HG03378 (cell line): ENCODE measurements around the gene GRAP2.
"Not testable (repeated sequence)": the region's sequence is repeated elsewhere in the genome, so short reads cannot be mapped to it uniquely, and the experiment has no call there.

Experiments
- ATAC-seq: cut with Tn5 transposase; IDR thresholded peaks from one replicate; pipeline ENCODE4 v1.9.1; 2021; ENCODE audit warnings: mild to moderate bottlenecking, moderate library complexity; ENCODE audit not compliant: unreplicated experiment

Gene GRAP2

DNA sequence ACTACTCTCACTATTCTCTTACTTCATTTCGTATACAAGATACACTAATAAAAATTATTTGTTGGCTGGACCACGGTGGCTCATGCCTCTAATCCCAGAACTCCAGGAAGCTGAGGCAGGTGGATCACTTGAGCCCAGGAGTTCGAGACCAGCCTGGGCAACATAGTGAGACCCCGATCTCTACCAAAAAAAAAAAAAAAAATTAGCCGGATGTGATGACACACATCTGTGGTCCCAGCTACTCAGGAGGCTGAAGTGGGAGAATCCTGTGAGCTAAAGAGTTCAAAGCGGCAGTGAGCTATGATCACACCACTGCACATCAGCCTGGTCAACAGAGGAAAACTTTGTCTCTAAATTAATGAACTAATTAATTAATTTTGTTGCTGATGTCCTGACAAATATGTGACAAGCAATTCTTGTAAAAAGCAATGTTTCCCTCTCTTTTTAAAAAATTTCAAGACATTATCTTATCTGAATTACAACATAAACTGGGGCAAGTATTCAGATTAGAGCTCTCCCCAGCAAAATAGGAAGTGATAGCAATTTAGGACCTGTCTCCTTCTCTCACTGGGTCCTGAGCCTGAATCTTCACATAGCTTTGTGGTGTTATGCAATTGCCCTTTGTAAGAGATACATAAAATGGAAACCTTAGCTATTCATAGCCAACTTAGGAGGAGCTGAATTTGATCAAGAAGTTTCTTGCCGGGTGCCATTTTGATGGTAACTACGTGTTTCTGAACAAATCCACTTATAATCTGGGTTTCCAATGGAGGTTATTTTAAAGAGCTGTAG, 41.8 kb downstream of the GRAP2 start:
- ATAC-seq, result no peak

DNA sequence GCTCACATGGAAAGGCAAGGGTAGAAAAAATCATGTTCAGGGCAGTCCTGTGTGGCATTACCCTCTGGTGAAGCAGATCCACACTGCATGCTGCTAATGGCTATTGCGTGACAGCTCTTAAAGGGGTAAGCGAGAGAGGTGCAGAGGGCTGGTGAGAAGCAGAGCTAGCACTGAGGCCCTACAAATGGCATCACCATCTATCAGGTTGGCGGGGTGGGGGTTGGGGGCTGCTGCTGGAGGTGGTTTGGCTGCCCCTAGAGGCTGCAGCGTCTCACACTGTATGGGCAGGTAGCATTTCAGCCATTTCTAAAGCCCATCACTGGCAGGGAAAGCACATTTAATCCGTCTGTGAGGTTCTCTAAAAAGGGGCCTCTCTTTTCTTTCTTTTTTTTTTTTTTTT, 42.5 kb downstream of the GRAP2 start:
- no peak for ATAC-seq

DNA sequence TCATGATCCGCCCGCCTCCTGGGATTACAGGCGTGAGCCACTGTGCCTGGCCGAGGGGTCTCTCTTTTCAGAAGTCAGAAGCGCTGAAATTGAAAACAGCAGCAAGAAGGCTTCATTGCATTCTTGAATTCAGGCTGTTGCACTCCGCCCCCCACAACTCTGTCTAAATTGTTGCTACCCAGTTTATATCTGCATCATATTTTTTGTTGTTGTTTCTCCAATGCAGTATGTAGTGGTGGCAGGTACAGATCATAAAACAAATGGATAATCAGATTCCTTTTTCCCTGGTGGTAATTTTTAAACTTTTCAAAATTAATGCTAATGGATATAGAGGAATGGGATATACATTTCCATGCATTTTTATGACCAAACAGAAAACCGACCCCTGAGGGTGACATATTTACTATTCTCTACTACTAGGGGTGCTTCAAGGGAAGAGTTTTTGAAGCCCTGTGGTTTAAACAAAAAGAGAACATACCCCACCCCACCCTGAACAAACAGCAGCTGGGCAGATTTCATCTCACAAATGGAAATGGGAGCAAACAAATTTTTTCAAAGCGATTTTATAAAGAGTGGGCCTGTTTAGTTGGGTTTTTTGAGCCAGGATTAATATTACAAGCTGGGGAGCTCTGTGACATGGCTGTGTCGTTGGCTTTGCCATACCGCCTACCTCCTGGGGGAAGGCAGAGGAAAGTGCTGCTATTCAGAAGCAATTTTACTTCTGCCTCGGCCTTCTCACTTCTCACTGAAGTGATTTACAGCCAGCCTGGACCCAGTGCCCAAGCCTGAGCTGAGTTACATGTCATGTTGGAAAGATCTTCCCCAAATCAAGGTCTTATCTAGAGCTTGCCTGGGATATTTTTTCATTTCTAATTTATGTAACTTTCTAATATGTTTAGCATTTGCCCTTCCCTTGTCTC, 43.3 kb downstream of the GRAP2 start:
- no peak for ATAC-seq

DNA sequence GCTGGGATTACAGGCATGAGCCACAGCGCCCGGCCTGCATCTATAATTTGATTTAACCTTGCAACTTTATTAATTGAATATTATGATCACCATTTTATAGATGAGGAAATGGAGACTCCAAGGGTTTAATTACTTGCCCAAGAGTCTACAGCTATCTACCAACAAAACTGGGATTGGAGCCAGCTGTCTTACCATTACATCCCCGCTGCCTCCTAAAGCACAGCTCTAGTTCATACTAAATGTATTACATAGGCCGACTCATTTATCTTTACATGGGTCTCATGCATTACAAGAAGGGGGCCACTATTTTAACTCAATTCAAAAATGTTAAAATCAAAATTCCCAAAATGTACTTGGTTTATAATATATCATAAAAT, 45.2 kb downstream of the GRAP2 start:
- ATAC-seq, result no peak

DNA sequence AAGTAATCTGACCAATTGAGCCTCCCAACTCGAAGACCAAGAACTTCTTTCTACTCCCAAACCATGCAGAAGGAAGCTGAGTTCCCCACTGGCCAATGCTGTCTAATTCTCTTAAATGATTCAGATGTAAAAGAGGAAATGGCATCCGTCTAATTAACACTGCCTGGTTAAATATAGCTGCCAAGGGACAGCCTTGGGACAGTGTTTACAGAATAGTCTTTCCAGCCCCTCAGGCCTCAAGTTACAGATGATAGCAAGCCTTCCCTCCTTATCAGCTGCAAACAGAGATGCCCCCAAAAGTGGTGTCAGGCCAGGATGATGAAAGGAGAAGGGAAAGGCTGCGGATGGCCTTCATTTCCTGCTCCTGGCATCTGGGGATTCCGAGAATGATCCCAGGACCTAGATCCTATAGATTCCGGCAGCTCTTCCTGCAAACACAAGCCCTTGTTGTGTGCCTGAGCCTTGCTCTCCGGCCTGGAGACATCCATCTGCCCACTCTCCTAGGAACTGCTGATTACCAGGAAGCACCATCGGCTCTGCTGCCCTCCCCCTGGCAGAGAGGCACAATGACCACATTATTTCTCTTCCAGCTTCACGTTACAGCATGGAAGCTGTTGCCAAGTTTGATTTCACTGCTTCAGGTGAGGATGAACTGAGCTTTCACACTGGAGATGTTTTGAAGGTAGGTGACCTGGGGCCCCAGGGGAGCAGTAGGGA, 45.8 kb downstream of the GRAP2 start:
- no peak for ATAC-seq

DNA sequence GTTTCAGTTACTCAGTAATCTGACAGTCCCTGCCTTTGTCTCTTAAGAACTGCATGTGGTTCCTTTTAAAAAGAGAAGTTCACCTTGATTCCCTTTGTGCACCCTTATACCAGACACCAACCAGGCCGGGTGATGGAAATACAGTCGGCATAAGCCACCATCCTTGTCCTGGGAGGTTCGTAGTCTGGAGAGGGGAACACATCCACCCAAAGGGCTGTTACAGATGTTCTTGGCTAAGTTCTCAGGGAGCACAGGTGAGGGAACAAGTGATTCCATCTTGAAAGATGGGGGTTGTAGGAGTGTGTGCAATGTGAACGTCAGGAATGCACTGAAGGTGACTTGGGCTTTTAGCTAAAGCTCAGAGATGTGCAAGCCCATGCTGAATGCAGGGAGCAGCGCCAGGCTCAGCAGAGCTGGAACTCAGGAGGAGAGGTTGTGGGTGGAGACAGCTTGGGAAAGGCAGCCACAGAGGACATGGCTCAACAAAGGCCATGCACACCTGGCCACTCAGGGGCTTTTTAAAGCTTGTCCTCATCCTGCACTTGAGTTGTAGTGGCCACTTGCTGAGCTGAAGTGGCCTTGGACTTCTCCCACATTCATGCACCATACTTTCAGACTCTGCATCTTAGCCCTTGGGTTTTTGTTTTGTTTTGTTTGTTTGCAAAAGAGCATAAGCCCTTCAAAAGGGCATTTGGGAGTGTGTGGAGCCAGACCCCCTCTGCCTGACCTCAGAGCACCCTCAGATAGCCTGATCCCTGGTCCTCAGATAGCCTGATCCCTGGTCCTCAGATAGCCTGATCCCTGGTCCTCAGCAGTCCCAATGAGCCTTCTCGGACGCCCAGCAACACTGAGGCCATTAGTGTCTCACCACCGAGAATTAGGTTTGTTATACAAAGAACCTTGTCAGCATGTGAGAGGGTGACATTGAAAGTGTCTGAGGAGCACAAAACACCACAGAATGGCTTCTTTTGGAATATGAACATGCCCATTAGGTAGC, 46.6 kb downstream of the GRAP2 start:
- ATAC-seq, result no peak

DNA sequence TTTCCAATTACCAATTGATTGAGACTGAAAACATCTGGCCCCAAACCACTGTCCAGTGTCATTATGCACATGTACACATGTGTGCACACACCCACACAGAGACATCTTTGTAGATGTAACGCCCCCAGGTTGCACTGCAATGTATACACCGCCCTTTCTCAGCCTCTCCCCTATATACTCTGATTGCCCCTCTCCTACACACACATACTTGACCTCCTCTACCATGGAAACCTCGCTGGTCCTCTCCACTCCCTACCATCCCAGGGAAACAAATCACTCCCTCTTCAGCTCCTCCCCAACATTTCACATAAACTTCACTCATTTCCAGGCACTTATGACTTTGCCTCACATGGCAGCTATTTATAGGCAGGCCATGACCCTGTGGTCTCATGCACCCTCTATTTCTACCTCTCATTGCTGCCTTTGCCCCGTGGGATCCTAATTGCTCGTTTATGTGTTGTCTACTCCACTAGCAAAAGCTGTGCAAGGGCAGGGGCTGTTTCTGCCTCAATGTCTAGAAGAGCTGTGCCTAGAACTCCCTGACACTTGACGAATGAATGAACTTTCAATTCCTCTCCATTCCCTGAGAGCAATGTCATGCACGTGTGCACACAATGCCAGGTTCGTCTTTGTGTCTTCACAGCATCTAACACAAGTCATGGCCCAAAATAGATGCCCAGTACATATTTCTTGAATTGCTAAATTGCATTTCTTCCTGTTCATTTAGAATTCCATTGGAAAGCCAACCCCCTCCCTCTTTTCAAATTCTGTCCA, 49.3 kb downstream of the GRAP2 start:
- no peak for ATAC-seq

DNA sequence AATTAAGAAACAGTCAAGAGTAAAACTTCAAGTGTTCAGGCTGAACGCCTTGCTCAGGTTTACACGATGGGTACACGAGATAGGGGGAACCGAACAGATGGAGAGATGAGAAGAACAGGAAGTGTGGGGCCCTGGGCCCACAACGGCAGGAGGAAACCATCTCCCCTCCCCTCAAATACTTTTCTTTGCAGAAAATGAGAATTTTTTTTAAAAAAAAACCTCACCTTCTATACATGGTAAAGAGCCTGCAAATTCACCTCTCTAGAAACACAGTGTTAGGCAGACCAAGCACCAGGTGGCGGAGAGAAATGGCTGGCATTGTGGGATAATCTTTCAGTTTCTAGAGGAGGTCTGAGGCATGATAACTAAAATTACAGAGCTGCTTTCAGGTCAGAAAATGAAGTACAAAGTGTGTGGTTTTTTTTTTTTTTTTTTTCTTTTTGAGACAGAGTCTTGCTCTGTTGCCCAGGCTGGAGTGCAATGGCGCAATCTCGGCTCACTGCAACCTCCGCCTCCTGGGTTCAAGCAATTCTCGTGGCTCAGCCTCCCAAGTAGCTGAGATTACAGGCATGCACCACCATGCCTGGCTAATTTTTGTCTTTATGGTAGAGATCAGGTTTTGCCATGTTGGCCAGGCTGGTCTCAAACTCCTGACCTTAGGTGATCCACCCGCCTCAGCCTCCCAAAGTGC, 50.9 kb downstream of the GRAP2 start:
- not testable (repeated sequence) for ATAC-seq

DNA sequence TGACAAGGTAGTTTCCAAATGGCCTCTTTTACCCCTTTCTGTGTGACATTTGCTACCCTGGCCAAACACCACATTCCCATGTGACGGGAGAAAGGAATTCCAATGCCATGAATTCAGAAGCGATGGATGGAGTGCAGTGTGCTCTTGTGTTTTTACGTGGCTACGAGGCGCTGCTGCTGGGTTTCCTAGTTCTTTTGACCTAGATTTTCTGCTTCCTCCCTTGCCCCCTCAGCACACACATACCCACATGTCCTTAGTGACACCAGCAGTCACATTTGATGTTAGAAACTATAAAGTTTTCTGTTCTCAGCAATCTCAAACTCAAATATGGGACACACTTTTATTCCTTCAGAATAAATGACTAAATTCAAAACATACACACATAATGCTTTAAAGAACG, 51.5 kb downstream of the GRAP2 start:
- ATAC-seq, result no peak

DNA sequence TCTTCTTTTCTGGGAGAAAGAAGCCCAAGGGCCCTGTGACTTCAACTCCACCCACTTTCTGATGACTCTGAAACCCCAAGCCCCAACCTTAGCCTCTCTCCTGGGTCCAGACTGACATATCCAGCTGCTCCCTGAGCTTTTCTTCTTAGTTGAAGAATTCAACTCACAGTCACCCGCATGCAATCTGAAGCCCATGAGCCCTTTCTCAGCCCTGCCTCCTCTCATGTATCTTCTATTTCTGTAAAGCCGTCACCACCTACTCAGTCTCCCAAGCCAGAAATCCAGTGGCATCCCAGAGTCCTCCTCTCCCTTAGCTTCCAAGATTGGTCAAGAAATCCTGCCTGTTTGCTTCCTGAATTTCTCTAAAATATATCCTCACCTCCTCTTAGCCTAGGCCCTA, 52.2 kb downstream of the GRAP2 start:
- no peak for ATAC-seq

DNA sequence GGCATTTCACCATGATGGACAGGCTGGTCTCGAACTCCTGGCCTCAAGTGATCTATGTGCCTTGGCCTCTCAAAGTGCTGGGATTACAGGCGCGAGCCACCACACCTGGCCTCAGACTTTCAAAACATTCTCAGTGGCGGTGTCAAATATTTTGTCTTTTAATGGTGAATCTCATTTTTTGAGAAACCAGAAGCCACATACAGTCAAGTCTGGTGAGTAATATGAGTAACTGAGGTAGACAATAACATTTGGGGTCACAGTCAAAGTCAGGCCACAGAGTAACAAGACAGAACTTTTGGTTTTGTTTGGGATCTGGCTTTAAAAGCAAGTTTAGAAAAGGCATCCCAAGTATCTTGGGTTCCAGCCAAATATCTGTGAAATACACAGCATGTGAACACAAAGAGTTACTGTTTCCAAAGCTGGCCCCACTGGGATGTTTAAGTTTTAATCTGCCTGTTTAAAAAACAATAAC, 53.7 kb downstream of the GRAP2 start:
- no peak for ATAC-seq

DNA sequence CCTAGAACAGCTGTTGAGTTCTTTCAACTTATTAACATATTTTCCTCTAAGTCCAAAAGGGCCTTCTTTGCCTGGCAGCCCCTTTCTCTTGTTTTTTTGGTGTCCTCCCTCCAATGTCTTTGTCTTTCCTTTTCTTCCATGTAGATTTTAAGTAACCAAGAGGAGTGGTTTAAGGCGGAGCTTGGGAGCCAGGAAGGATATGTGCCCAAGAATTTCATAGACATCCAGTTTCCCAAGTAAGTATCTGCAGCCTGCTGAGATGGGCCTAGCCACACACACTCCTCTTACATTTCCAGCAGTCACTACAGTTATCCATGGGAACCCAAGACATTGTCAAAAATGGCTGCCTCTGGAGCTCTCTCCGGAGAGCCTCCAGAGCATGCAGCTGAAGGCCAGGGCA, 54.8 kb downstream of the GRAP2 start:
- no peak for ATAC-seq

DNA sequence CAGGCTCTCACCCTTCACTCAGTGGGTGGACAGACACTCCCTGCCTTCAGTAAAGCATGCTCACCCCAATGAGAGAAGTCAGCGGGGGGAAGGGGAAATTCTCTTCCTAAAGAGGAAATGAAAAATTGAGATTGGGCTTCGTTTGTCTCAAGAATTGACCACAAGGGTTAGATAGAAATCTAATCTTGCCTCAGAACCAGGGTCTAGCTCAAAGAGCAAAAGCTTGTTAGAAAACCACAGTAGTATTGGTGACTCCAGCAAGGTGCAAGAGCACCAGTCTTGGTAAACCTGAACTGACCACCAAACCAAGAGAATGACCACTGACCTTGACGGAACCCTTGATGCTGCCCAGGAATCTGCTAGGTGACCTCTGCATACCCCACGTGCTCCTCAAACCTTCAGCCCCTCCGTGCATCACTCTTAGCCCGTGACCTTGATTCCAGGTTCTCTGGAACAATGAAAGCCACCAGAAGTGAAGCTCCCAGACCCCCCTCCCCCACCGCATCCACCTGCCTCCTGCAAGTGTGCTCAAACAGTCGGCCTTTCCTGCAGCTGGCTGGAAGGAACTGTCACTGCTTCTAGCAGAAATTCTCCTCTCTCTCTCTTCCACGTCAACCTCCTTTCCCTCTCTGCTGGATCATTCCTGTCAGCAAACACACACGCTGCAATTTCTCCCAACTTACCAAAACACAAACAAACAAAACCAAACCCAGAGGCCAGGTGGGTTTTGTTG, 56.2 kb downstream of the GRAP2 start:
- no peak for ATAC-seq

DNA sequence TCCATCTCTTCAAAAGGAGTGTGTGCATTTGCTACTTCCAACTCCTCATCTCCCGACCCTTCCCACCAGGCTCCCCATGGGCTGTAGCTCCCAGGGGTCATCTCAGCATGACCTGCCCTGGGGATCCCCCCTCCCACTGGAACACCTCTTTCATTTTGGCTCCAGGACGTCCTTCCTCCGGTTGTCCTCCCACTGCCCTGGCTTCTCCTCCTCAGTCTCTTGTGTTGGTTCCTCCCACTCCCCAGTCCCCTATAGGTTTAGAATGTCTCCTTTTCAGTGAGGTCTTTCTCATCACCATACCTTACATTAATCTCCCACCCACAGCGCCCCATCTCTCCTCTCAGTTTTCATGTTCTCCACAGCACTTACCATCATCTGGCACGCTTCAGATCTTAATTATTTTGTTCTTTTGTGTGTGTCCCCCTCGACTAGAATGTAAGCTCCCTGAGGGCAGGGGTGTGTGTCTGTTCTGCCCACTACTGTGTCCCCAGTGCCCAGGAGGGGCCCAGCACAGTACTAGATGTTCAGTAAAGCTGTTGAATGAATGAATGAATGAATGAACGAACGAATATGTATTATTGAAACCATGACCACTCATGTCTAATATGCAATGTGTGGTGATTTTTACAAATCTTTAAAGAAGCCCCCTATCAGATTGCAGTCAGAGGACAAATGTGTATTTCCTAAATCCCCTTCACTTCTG, 57.3 kb downstream of the GRAP2 start:
- no peak for ATAC-seq

DNA sequence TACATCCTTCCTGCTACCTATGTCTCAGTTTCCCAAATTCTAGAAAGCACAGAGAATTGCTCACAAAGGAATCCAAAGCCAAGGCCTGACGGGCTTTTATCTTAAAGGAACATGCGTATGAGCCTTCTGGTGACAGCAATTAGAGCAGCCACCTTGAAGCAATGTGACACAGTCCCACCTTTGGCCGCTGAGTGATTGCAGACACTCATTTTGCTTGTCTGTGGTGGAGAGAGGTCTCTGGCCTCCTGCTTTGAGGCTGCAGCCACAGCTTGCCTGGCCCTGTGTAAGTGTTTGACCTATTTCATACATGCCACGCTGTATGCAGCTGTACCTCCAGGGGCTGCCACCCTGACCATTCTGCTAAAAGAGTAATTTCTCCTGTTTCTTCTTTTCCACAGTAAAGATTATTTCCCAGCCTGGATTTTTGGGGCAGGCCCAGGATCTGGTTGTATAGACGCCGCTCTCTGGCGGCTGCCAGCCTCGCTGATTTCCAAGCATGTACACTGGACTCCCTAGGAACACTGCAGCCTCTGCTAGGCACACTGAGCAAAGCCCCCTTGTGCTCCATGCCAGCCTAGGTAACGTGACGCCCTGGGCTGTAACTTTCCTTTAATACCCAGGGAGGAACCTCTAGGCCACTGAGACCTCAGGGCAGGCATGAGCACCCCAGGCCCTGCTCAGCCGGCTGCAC, 58.2 kb downstream of the GRAP2 start:
- ATAC-seq, result no peak

DNA sequence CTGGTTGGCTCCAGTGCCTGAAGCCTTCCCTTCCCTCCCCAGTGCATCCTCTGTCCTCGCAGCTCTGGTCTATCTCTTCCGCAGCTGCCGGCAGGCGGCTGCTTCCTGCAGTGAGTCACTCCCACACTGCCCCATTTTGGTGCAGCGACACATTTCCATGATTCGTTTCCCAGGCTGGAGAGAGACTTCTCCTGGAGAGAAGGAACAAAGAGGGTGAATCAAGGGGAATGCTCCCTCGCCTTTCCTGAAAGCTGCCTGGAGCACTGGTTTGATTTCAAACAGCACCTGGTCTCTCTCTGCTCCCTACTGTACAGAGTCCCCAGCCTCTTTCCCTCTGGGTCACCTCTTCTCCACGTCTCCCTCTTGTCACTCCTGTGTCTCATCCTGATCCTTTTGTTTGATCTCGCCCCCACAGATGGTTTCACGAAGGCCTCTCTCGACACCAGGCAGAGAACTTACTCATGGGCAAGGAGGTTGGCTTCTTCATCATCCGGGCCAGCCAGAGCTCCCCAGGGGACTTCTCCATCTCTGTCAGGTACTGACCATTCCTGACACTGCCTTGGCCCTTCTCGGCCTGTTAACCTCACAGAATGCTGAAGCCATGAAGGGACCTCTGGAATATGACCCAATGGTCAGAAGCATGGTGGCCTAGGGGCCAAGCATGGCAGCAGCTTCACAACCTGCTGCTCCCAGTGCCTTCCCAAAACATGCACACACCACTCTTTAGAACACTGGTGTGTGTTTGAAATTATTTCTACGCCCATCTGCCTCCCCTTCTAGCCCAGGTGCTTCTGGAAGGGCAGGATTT, 59.0 kb downstream of the GRAP2 start, which contains the start of gene TMA7B:
Gene TMA7B, plus strand, starts transcription at position 758 of the 808 bp plus-strand sequence. CDS start 3,978 bp downstream, outside the sequence.
- ATAC-seq, result no peak
